ENCODE results near the gene PHB1. TPM values are rescaled to one million over a fixed set of nuclear protein-coding genes. Genes with fewer than 3 reads are reported as not detected.

Gene PHB1
- total RNA-seq, 1 experiment from 2014 or later, result 367 TPM

- Histone ChIP-seq H3K27ac (ENCODE audit: low read length) (no peak overlapping the region), H3K4me3 (ENCODE audit: low read depth in 2 of 2, low read length in 2 of 2) (no peak overlapping the region), H3K36me3 (ENCODE audit: control insufficient read depth, insufficient read depth, low read length) (no peaks in the 10 kb centered on the region), H3K27me3 (ENCODE audit: control insufficient read depth, insufficient read depth, low read length) (peaks cover 7% of the 10 kb centered on the region), H3K9me3 (ENCODE audit: control insufficient read depth, insufficient read depth, low read depth, low read length) (no peaks in the 10 kb centered on the region), H3K4me1 (ENCODE audit: control insufficient read depth, insufficient read depth, low read length) (no peaks in the 10 kb centered on the region; the same call in 1 of the 2 replicates)
- BruUV-seq (replicated peaks), result no TSS peak
- DNase-seq (ENCODE audit: low read depth, low spot score) (no peak), ATAC-seq (no peak)
- CTCF ChIA-PET, result interaction anchor here (0.5 kb wide), 1 partner anchor 175 kb away, joined by 3 read pairs; no protein-coding TSS in a partner anchor
- TF ChIP-seq TCF7L2 (IDR thresholded peaks at IDR 0.05; ENCODE audit: low read depth, low read length), result no peak
- TF ChIP-seq SIN3A (IDR thresholded peaks at IDR 0.05; ENCODE audit: borderline replicate concordance, insufficient read depth, low read depth, low read length), result no peak
- TF ChIP-seq, protein P1, sequence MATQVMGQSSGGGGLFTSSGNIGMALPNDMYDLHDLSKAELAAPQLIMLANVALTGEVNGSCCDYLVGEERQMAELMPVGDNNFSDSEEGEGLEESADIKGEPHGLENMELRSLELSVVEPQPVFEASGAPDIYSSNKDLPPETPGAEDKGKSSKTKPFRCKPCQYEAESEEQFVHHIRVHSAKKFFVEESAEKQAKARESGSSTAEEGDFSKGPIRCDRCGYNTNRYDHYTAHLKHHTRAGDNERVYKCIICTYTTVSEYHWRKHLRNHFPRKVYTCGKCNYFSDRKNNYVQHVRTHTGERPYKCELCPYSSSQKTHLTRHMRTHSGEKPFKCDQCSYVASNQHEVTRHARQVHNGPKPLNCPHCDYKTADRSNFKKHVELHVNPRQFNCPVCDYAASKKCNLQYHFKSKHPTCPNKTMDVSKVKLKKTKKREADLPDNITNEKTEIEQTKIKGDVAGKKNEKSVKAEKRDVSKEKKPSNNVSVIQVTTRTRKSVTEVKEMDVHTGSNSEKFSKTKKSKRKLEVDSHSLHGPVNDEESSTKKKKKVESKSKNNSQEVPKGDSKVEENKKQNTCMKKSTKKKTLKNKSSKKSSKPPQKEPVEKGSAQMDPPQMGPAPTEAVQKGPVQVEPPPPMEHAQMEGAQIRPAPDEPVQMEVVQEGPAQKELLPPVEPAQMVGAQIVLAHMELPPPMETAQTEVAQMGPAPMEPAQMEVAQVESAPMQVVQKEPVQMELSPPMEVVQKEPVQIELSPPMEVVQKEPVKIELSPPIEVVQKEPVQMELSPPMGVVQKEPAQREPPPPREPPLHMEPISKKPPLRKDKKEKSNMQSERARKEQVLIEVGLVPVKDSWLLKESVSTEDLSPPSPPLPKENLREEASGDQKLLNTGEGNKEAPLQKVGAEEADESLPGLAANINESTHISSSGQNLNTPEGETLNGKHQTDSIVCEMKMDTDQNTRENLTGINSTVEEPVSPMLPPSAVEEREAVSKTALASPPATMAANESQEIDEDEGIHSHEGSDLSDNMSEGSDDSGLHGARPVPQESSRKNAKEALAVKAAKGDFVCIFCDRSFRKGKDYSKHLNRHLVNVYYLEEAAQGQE (IDR thresholded peaks at IDR 0.05; ENCODE audit: insufficient read depth in 1 of 2, low read depth in 2 of 2, low read length in 1 of 2), result no peak
- no peak for TF ChIP-seq POLR2AphosphoS5 (IDR thresholded peaks at IDR 0.05; ENCODE audit: low read depth, low read length)
- TF ChIP-seq, protein P2, sequence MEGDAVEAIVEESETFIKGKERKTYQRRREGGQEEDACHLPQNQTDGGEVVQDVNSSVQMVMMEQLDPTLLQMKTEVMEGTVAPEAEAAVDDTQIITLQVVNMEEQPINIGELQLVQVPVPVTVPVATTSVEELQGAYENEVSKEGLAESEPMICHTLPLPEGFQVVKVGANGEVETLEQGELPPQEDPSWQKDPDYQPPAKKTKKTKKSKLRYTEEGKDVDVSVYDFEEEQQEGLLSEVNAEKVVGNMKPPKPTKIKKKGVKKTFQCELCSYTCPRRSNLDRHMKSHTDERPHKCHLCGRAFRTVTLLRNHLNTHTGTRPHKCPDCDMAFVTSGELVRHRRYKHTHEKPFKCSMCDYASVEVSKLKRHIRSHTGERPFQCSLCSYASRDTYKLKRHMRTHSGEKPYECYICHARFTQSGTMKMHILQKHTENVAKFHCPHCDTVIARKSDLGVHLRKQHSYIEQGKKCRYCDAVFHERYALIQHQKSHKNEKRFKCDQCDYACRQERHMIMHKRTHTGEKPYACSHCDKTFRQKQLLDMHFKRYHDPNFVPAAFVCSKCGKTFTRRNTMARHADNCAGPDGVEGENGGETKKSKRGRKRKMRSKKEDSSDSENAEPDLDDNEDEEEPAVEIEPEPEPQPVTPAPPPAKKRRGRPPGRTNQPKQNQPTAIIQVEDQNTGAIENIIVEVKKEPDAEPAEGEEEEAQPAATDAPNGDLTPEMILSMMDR (IDR thresholded peaks at IDR 0.05), result no peak
- intact Hi-C loops (cut with micrococcal nuclease; ENCODE audit: unreplicated experiment) (no loop called here), in situ Hi-C loops (cut with HindIII; ENCODE audit: low pct_unique_long_range_greater_than_20kb, low sequenced_read_pairs) (no loop called here)
- POLR2A ChIA-PET, result interaction anchor here (0.6 kb wide), 1 partner anchor 34 kb away, joined by 3 read pairs; no protein-coding TSS in a partner anchor
Observed at GRCh38 chr17:49456183-49456965, 41.7 kb upstream of the PHB1 start.

GRCh38 chr17:49455272-49455861 is 40.7 kb upstream of the PHB1 start:
- Histone ChIP-seq H3K36me3 (ENCODE audit: control insufficient read depth, insufficient read depth, low read length) (no peaks in the 10 kb centered on the region), H3K27ac (ENCODE audit: low read length) (no peak overlapping the region), H3K4me3 (ENCODE audit: low read depth in 2 of 2, low read length in 2 of 2) (no peak overlapping the region), H3K9me3 (ENCODE audit: control insufficient read depth, insufficient read depth, low read depth, low read length) (no peaks in the 10 kb centered on the region), H3K4me1 (ENCODE audit: control insufficient read depth, insufficient read depth, low read length) (no peaks in the 10 kb centered on the region; the same call in 1 of the 2 replicates), H3K27me3 (ENCODE audit: control insufficient read depth, insufficient read depth, low read length) (peaks cover 5% of the 10 kb centered on the region)
- DNase-seq (ENCODE audit: low read depth, low spot score) (no peak), ATAC-seq (no peak)
- no TSS peak for BruUV-seq (replicated peaks)
- intact Hi-C loops (cut with micrococcal nuclease; ENCODE audit: unreplicated experiment), result no loop called here
- ChIA-PET POLR2A (no interaction called here), CTCF (no interaction called here)
- TF ChIP-seq TCF7L2 (IDR thresholded peaks at IDR 0.05; ENCODE audit: low read depth, low read length), result no peak
- TF ChIP-seq SIN3A (IDR thresholded peaks at IDR 0.05; ENCODE audit: borderline replicate concordance, insufficient read depth, low read depth, low read length), result no peak
- TF ChIP-seq POLR2AphosphoS5 (IDR thresholded peaks at IDR 0.05; ENCODE audit: low read depth, low read length), result no peak
- TF ChIP-seq, protein P2 (IDR thresholded peaks at IDR 0.05), result no peak
- TF ChIP-seq, protein P1 (IDR thresholded peaks at IDR 0.05; ENCODE audit: insufficient read depth in 1 of 2, low read depth in 2 of 2, low read length in 1 of 2), result no peak
- in situ Hi-C loops (cut with HindIII; ENCODE audit: low pct_unique_long_range_greater_than_20kb, low sequenced_read_pairs), result no loop called here
